Stimulated activated CD4-positive, alpha-beta T cell treated with anti-CD3 and anti-CD28 coated beads, Interleukin-15, amount 100 ng/mL, for 1 hour (primary cell): ENCODE results near the gene ANTXR1.
"Not testable (repeated sequence)": the region's sequence is repeated elsewhere in the genome, so short reads cannot be mapped to it uniquely, and the experiment has no call there.

Experiments used
- DNase-seq, 2 donors: peaks; one replicate each; pipeline ENCODE4 v3.0.0-alpha.2; 2020; ENCODE audit warnings: low read depth in 1 of 2, low spot score in 1 of 2

ANTXR1 gene

GRCh38 chr2:69163109-69163508 lies 150.1 kb downstream of the ANTXR1 start:
- no peak for DNase-seq

GRCh38 chr2:69163556-69163955 lies 150.6 kb downstream of the ANTXR1 start:
- DNase-seq = no peak

- DNase-seq = no peak
Measured at GRCh38 chr2:69164061-69164778, 151.2 kb downstream of the ANTXR1 start.

- DNase-seq = no peak
Measured at GRCh38 chr2:69165091-69165880, 152.3 kb downstream of the ANTXR1 start.

- DNase-seq = no peak
Measured at GRCh38 chr2:69166465-69166811, 153.5 kb downstream of the ANTXR1 start.

GRCh38 chr2:69166812-69167468 lies 154.0 kb downstream of the ANTXR1 start:
- no peak for DNase-seq

GRCh38 chr2:69167469-69167822 lies 154.5 kb downstream of the ANTXR1 start:
- no peak for DNase-seq

- DNase-seq = no peak
Measured at GRCh38 chr2:69168144-69168813, 155.3 kb downstream of the ANTXR1 start.

- DNase-seq = no peak
Measured at GRCh38 chr2:69168950-69169654, 156.1 kb downstream of the ANTXR1 start.

GRCh38 chr2:69169655-69170389 lies 156.8 kb downstream of the ANTXR1 start:
- DNase-seq = no peak

- no peak for DNase-seq
Measured at GRCh38 chr2:69170661-69171060, 157.7 kb downstream of the ANTXR1 start.

GRCh38 chr2:69171116-69171896 lies 158.3 kb downstream of the ANTXR1 start:
- no peak for DNase-seq

GRCh38 chr2:69171897-69172525 lies 159.0 kb downstream of the ANTXR1 start:
- DNase-seq = no peak

- DNase-seq = no peak
Measured at GRCh38 chr2:69173706-69174105, 160.7 kb downstream of the ANTXR1 start.

GRCh38 chr2:69174211-69174610 lies 161.2 kb downstream of the ANTXR1 start:
- DNase-seq = not testable (repeated sequence)

GRCh38 chr2:69175790-69176715 lies 163.1 kb downstream of the ANTXR1 start:
- DNase-seq = no peak

- no peak for DNase-seq
Measured at GRCh38 chr2:69177063-69177771, 164.2 kb downstream of the ANTXR1 start.
